Esophagus muscularis mucosa (tissue), 4 donors: ENCODE measurements around the gene CPXM1. TPM values are rescaled to one million over a fixed set of nuclear protein-coding genes. Genes with fewer than 3 reads are reported as not detected.
A peak's percentile ranks its signal among the peaks of the same experiment; 100 is the strongest.

ENCODE experiments used
- DNase-seq: peaks from one replicate; pipeline ENCODE4 v3.0.0-alpha.2; 2017; ENCODE audit errors: extremely low spot score
- H3K27ac ChIP-seq, 4 donors: fragments of 200-600 bp; sonication (generic); replicated peaks in 1 of 4; 1 replicate in 3 of 4; 2 replicates in 1 of 4; pipeline ENCODE4 v1.5.1; 2016 to 2019; ENCODE audit warnings: mild to moderate bottlenecking in 1 of 4
- H3K27me3 ChIP-seq, 4 donors: fragments of 200-600 bp; sonication (generic); one replicate each; pipeline versions ENCODE4 v1.5.1 to v1.6.0; 2016 to 2019
- H3K36me3 ChIP-seq, 4 donors: fragments of 200-600 bp; sonication (generic); one replicate each; pipeline ENCODE4 v1.5.1; 2016 to 2019
- H3K4me1 ChIP-seq, 4 donors: fragments of 200-600 bp; sonication (generic); one replicate each; pipeline ENCODE4 v1.5.1; 2016 to 2019
- H3K4me3 ChIP-seq, 4 donors: fragments of 200-600 bp; sonication (generic); 1 replicate in 2 of 4; 2 replicates in 2 of 4; pipeline ENCODE4 v1.5.1; 2016 to 2019; ENCODE audit warnings: mild to moderate bottlenecking in 4 of 4, moderate library complexity in 1 of 4
- H3K9me3 ChIP-seq, 4 donors: fragments of 200-600 bp; sonication (generic); 1 replicate in 3 of 4; 2 replicates in 1 of 4; pipeline ENCODE4 v1.5.1; 2016 to 2019
- CTCF ChIP-seq, 3 experiments: fragments of 200-600 bp in 2 of 3; fragments of 450-650 bp in 1 of 3; sonication (generic) in 2 of 3; IDR thresholded peaks; one replicate each; pipeline ENCODE4 v1.5.1; 2017 to 2019; ENCODE audit warnings: antibody characterized with exemption in 3 of 3, mild to moderate bottlenecking in 2 of 3, moderate library complexity in 1 of 3
- EP300 ChIP-seq: sonication (generic); formaldehyde crosslinking; IDR thresholded peaks from one replicate; pipeline ENCODE4 v1.6.1; 2017; ENCODE audit warnings: antibody characterized with exemption
- POLR2A ChIP-seq: fragments of 450-650 bp; IDR thresholded peaks from one replicate; pipeline ENCODE4 v1.6.1; 2017; ENCODE audit warnings: antibody characterized with exemption, moderate library complexity, mild to moderate bottlenecking, low read depth
- POLR2AphosphoS5 ChIP-seq, 2 donors: sonication (generic); formaldehyde crosslinking; IDR thresholded peaks; one replicate each; pipeline ENCODE4 v1.6.1; 2017; ENCODE audit warnings: antibody characterized with exemption in 2 of 2
- WGBS: methylation state at CpG from one replicate; pipeline ENCODE4 v1.1.5; 2018; 5-methylcytosine and 5-hydroxymethylcytosine counted together
- intact Hi-C: fragments of 100-400 bp; cut with DNase I; formaldehyde crosslinking; loops from one replicate; pipeline ENCODE4 v1.15.1; 2023
- total RNA-seq, 4 donors: library from RNA; depleted of rRNA; stranded (reverse); fragments of >200 nt; gene quantifications; one replicate each; pipeline versions ENCODE4 v1.1.0 to v1.2.1, GENCODE V29; 2016

The CPXM1 gene
- total RNA-seq, 4 donors from 2014 or later = 0.17 to 1.3 (median 0.45) TPM; not detected in 1

GRCh38 chr20:2752567-2753460 lies 47.6 kb downstream of the CPXM1 start:
- intact Hi-C loops = loop anchor here (5.0 to 10.0 kb wide), 2 partner anchors 61 to 228 kb away; partner anchors contain the start of gene EBF4
- Histone ChIP-seq H3K27me3 (peaks cover 0 to 86% (median 35%) of the 10 kb centered on the region in 4 donors), H3K4me3 (peak overlapping the region; percentile 45 to 64 (median 49))

GRCh38 chr20:2751878-2752566 lies 48.4 kb downstream of the CPXM1 start:
- H3K27me3 ChIP-seq = peaks cover 0 to 78% (median 35%) of the 10 kb centered on the region in 4 donors
- H3K9me3 ChIP-seq = no peaks in the 10 kb centered on the region
- no peak for DNase-seq
- H3K27ac ChIP-seq = peak overlapping the region in 2 of 4 donors; percentile 44 to 55
- intact Hi-C loops = loop anchor here (5.0 to 10.0 kb wide), 2 partner anchors 60 to 227 kb away; partner anchors contain the start of gene EBF4
- peak overlapping the region; percentile 45 to 64 (median 49) for H3K4me3 ChIP-seq
- 12% methylated on average over 40 of the region's 93 CpGs for WGBS
- no peak for TF ChIP-seq EP300
- TF ChIP-seq POLR2A = no peak
- TF ChIP-seq CTCF (IDR thresholded peaks at IDR 0.05) = peak in 1 of 3 experiments; percentile 16
- peaks cover 20 to 40% (median 36%) of the 10 kb centered on the region in 4 donors for H3K4me1 ChIP-seq
- peaks cover 0 to 10% (median 0%) of the 10 kb centered on the region in 4 donors for H3K36me3 ChIP-seq

More at GRCh38 chr20:2752567-2753460, 47.6 kb downstream of the CPXM1 start:
- DNase-seq = no peak
- Histone ChIP-seq H3K9me3 (no peaks in the 10 kb centered on the region), H3K27ac (no peak overlapping the region), H3K36me3 (peaks cover 0 to 10% (median 0%) of the 10 kb centered on the region in 4 donors), H3K4me1 (peaks cover 20 to 40% (median 36%) of the 10 kb centered on the region in 4 donors)
- 12% methylated on average over 24 of the region's 47 CpGs for WGBS
- TF ChIP-seq CTCF (IDR thresholded peaks at IDR 0.05) = peak; percentile 34 to 61 (median 35)
- TF ChIP-seq POLR2AphosphoS5 (IDR thresholded peaks at IDR 0.05) = no peak

GRCh38 chr20:2751347-2751877 lies 49.0 kb downstream of the CPXM1 start:
- H3K4me3 ChIP-seq = peak overlapping the region; percentile 45 to 64 (median 49)
- 8% methylated on average over 8 of the region's 26 CpGs for WGBS
- no peaks in the 10 kb centered on the region for H3K9me3 ChIP-seq
- H3K36me3 ChIP-seq = peaks cover 0 to 9% (median 0%) of the 10 kb centered on the region in 4 donors
- DNase-seq = no peak
- intact Hi-C loops = loop anchor here (5.0 to 10.0 kb wide), 2 partner anchors 59 to 227 kb away; partner anchors contain the start of gene EBF4
- H3K27ac ChIP-seq = peak overlapping the region in 2 of 4 donors; percentile 44 to 55
- TF ChIP-seq CTCF (IDR thresholded peaks at IDR 0.05) = no peak
- TF ChIP-seq POLR2AphosphoS5 (IDR thresholded peaks at IDR 0.05) = no peak
- TF ChIP-seq EP300 = no peak
- no peak for TF ChIP-seq POLR2A
- H3K27me3 ChIP-seq = peaks cover 0 to 72% (median 35%) of the 10 kb centered on the region in 4 donors
- peaks cover 20 to 40% (median 36%) of the 10 kb centered on the region in 4 donors for H3K4me1 ChIP-seq

GRCh38 chr20:2750491-2751251 lies 49.8 kb downstream of the CPXM1 start:
- Histone ChIP-seq H3K27me3 (peaks cover 0 to 64% (median 32%) of the 10 kb centered on the region in 4 donors), H3K4me3 (peak overlapping the region; percentile 45 to 64 (median 49)), H3K27ac (no peak overlapping the region), H3K4me1 (peaks cover 20 to 40% (median 36%) of the 10 kb centered on the region in 4 donors), H3K9me3 (no peaks in the 10 kb centered on the region), H3K36me3 (peaks cover 0 to 1% (median 0%) of the 10 kb centered on the region in 4 donors)
- intact Hi-C loops = loop anchor here (5.0 to 10.0 kb wide), 2 partner anchors 58 to 226 kb away; partner anchors contain the start of gene EBF4
- TF ChIP-seq POLR2AphosphoS5 (IDR thresholded peaks at IDR 0.05) (peak in 1 of 2 donors; percentile 8), POLR2A (no peak)
- 15% methylated on average over 14 of the region's 34 CpGs for WGBS
- DNase-seq = no peak
